MM.1S (cell line): ENCODE data around the gene PSMA2.

ENCODE experiments used
- EZH2 ChIP-seq: fragments of 300-600 bp; sonication (generic); optimal IDR thresholded peaks from 2 replicates; pipeline ENCODE3; 2017; ENCODE audit warnings: low read depth, mild to moderate bottlenecking, antibody characterized with exemption, low read length, mixed read lengths
- TF ChIP-seq, protein P1 (sequence below): fragments of 300-600 bp; sonication (generic); IDR thresholded peaks from 2 replicates; pipeline ENCODE4 v1.5.1; 2016; ENCODE audit warnings: antibody characterized with exemption, low read length, mixed read lengths

GRCh38 chr7:42893346-42894240 is 38.4 kb downstream of the PSMA2 start:
- TF ChIP-seq, protein P1, sequence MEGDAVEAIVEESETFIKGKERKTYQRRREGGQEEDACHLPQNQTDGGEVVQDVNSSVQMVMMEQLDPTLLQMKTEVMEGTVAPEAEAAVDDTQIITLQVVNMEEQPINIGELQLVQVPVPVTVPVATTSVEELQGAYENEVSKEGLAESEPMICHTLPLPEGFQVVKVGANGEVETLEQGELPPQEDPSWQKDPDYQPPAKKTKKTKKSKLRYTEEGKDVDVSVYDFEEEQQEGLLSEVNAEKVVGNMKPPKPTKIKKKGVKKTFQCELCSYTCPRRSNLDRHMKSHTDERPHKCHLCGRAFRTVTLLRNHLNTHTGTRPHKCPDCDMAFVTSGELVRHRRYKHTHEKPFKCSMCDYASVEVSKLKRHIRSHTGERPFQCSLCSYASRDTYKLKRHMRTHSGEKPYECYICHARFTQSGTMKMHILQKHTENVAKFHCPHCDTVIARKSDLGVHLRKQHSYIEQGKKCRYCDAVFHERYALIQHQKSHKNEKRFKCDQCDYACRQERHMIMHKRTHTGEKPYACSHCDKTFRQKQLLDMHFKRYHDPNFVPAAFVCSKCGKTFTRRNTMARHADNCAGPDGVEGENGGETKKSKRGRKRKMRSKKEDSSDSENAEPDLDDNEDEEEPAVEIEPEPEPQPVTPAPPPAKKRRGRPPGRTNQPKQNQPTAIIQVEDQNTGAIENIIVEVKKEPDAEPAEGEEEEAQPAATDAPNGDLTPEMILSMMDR: no peak
- no peak for TF ChIP-seq EZH2
